Osteoblast (primary cell): Measurements from ENCODE around the gene B4GALNT3. TPM values are rescaled to one million over a fixed set of nuclear protein-coding genes. Genes with fewer than 3 reads are reported as not detected.

Experiments used
- DNase-seq: peaks from one replicate; pipeline ENCODE4 v3.0.0; 2011; ENCODE audit warnings: low spot score, mixed read lengths; ENCODE audit not compliant: insufficient read length; ENCODE audit errors: missing footprints
- H2AFZ ChIP-seq: 2 replicates; pipeline ENCODE4 v1.6.0; 2011; ENCODE audit warnings: mild to moderate bottlenecking, low read length
- H3K27ac ChIP-seq: 2 replicates; pipeline ENCODE4 v1.5.1; 2011; ENCODE audit warnings: mild to moderate bottlenecking, low read depth, low read length, moderate library complexity
- H3K27me3 ChIP-seq: 2 replicates; pipeline ENCODE4 v1.6.0; 2012; ENCODE audit warnings: mild to moderate bottlenecking, control low read depth, inconsistent platforms, low read length, moderate library complexity; ENCODE audit not compliant: insufficient read depth
- H3K36me3 ChIP-seq: 2 replicates; pipeline ENCODE4 v1.5.1; 2011; ENCODE audit warnings: mild to moderate bottlenecking, low read length, control low read depth, moderate library complexity; ENCODE audit not compliant: insufficient read depth
- H3K4me1 ChIP-seq: 2 replicates; pipeline ENCODE4 v1.5.1; 2011; ENCODE audit warnings: mild to moderate bottlenecking, low read length, control low read depth, moderate library complexity; ENCODE audit not compliant: insufficient read depth
- H3K4me2 ChIP-seq: 2 replicates; pipeline ENCODE4 v1.6.0; 2011; ENCODE audit warnings: mild to moderate bottlenecking, low read length; ENCODE audit not compliant: insufficient read depth
- H3K4me3 ChIP-seq: fragments of 200-600 bp; sonication (generic); 3 replicates; pipeline ENCODE4 v1.5.1; 2012; ENCODE audit warnings: mild to moderate bottlenecking, low read length, inconsistent platforms; ENCODE audit not compliant: insufficient read depth
- H3K79me2 ChIP-seq: 2 replicates; pipeline ENCODE4 v1.6.0; 2012; ENCODE audit warnings: mild to moderate bottlenecking, low read length, control low read depth, inconsistent platforms; ENCODE audit not compliant: insufficient read depth
- H3K9me3 ChIP-seq: 2 replicates; pipeline ENCODE4 v1.5.1; 2011; ENCODE audit warnings: low read depth, low read length, control low read depth
- H4K20me1 ChIP-seq: 2 replicates; pipeline ENCODE4 v1.6.0; 2012; ENCODE audit warnings: mild to moderate bottlenecking, low read length, control low read depth; ENCODE audit not compliant: insufficient read depth
- CTCF ChIP-seq: IDR thresholded peaks from 2 replicates; pipeline ENCODE4 v1.5.1; 2011; ENCODE audit warnings: mild to moderate bottlenecking, low read depth, low read length, moderate library complexity; ENCODE audit errors: extremely low read depth
- total RNA-seq: library from RNA; depleted of rRNA; stranded (reverse); fragments of >200 nt; gene quantifications from 2 replicates; pipeline ENCODE4 v1.2.3, GENCODE V29; 2012

The B4GALNT3 gene
- total RNA-seq, 1 donor, result 0.36 TPM

GRCh38 chr12:578748-579419 is 119.1 kb downstream of the B4GALNT3 start:
- Histone ChIP-seq H3K27ac (no peak overlapping the region), H3K36me3 (no peaks in the 10 kb centered on the region), H3K4me1 (peaks cover 17% of the 10 kb centered on the region), H4K20me1 (no peaks in the 10 kb centered on the region), H3K27me3 (no peaks in the 10 kb centered on the region), H3K9me3 (no peaks in the 10 kb centered on the region), H2AFZ (no peak overlapping the region), H3K79me2 (no peaks in the 10 kb centered on the region), H3K4me2 (no peak overlapping the region), H3K4me3 (no peak overlapping the region)
- no peak for DNase-seq
- TF ChIP-seq CTCF, result no peak

- Histone ChIP-seq H3K27ac (no peak overlapping the region), H3K36me3 (no peaks in the 10 kb centered on the region), H3K4me2 (no peak overlapping the region), H3K27me3 (no peaks in the 10 kb centered on the region), H3K4me1 (peaks cover 13% of the 10 kb centered on the region), H3K4me3 (no peak overlapping the region), H4K20me1 (no peaks in the 10 kb centered on the region), H3K79me2 (no peaks in the 10 kb centered on the region), H2AFZ (no peak overlapping the region), H3K9me3 (no peaks in the 10 kb centered on the region)
- no peak for DNase-seq
- TF ChIP-seq CTCF, result no peak
Measured at GRCh38 chr12:579420-580110, 119.8 kb downstream of the B4GALNT3 start.

GRCh38 chr12:580813-581212 is 121.1 kb downstream of the B4GALNT3 start:
- H3K4me2 ChIP-seq, result no peak overlapping the region
- TF ChIP-seq CTCF, result no peak
- H3K79me2 ChIP-seq, result no peaks in the 10 kb centered on the region
- no peaks in the 10 kb centered on the region for H4K20me1 ChIP-seq
- no peak overlapping the region for H2AFZ ChIP-seq
- H3K9me3 ChIP-seq, result no peaks in the 10 kb centered on the region
- H3K27ac ChIP-seq, result no peak overlapping the region
- H3K4me1 ChIP-seq, result peaks cover under 1% of the 10 kb centered on the region
- H3K36me3 ChIP-seq, result no peaks in the 10 kb centered on the region
- DNase-seq, result no peak
- H3K4me3 ChIP-seq, result no peak overlapping the region
- no peaks in the 10 kb centered on the region for H3K27me3 ChIP-seq

- Histone ChIP-seq H3K27me3 (no peaks in the 10 kb centered on the region), H3K36me3 (no peaks in the 10 kb centered on the region), H3K4me1 (no peaks in the 10 kb centered on the region), H4K20me1 (no peaks in the 10 kb centered on the region), H2AFZ (no peak overlapping the region), H3K4me3 (no peak overlapping the region), H3K27ac (no peak overlapping the region), H3K79me2 (no peaks in the 10 kb centered on the region), H3K4me2 (no peak overlapping the region), H3K9me3 (no peaks in the 10 kb centered on the region)
- DNase-seq, result no peak
- no peak for TF ChIP-seq CTCF
Measured at GRCh38 chr12:581321-581720, 121.6 kb downstream of the B4GALNT3 start.
